Panc1 (cell line): ENCODE results near the gene C20orf202. TPM values are rescaled to one million over a fixed set of nuclear protein-coding genes. Genes with fewer than 3 reads are reported as not detected.

ENCODE experiments used
- ATAC-seq: fragments of 200-7000 bp; cut with Tn5 transposase; 2 replicates; pipeline ENCODE4 v1.9.1; 2020; ENCODE audit warnings: mild to moderate bottlenecking, moderate library complexity
- BruUV-seq: library from RNA; stranded (reverse); fragments of 400-500 nt; replicated peaks from 2 replicates; lab custom pipeline; 2021; lab: Mats Ljungman, UMichigan
- CTCF ChIA-PET: fragments of 300-600 bp; sonication (Branson Sonifier 250); formaldehyde crosslinking; loops from one replicate; lab custom pipeline; 2022; ENCODE audit warnings: antibody characterized with exemption; lab: Charles Lee
- POLR2A ChIA-PET: fragments of 300-600 bp; sonication (Branson Sonifier 250); formaldehyde crosslinking; loops from one replicate; lab custom pipeline; 2022; ENCODE audit warnings: antibody characterized with exemption; lab: Charles Lee
- DNase-seq: peaks from one replicate; pipeline ENCODE4 v3.0.0-alpha.2; 2010; ENCODE audit warnings: low read depth, low spot score
- H3K27ac ChIP-seq: 2 replicates; pipeline ENCODE4 v1.5.1; 2011; ENCODE audit warnings: mild to moderate bottlenecking, low read length, inconsistent platforms
- H3K27me3 ChIP-seq: fragments of 200-500 bp; sonication (Bioruptor generic); 2 replicates; pipeline ENCODE4 v1.6.0; 2014; ENCODE audit warnings: low read length, inconsistent platforms; ENCODE audit not compliant: control insufficient read depth, insufficient read depth
- H3K36me3 ChIP-seq: fragments of 200-500 bp; sonication (Bioruptor generic); 2 replicates; pipeline ENCODE4 v1.5.1; 2014; ENCODE audit warnings: inconsistent platforms, mild to moderate bottlenecking, low read length, moderate library complexity; ENCODE audit not compliant: control insufficient read depth, insufficient read depth
- H3K4me1 ChIP-seq: 2 replicates; pipeline ENCODE4 v1.5.1; 2011; ENCODE audit warnings: inconsistent platforms, mild to moderate bottlenecking, low read length, moderate library complexity; ENCODE audit not compliant: control insufficient read depth, insufficient read depth
- H3K4me3 ChIP-seq, 2 experiments: 2 replicates each; pipeline ENCODE4 v1.5.1; 2011 to 2012; ENCODE audit warnings: low read depth in 2 of 2, low read length in 2 of 2, mild to moderate bottlenecking in 2 of 2, inconsistent platforms in 1 of 2, moderate library complexity in 1 of 2
- H3K9me3 ChIP-seq: fragments of 200-500 bp; sonication (Bioruptor generic); 2 replicates; pipeline ENCODE4 v1.5.1; 2014; ENCODE audit warnings: low read depth, mild to moderate bottlenecking, inconsistent platforms, low read length, moderate library complexity; ENCODE audit not compliant: control insufficient read depth, insufficient read depth
- CTCF ChIP-seq: fragments of 450-650 bp; IDR thresholded peaks from 2 replicates; pipeline ENCODE4 v1.5.1; 2017; ENCODE audit warnings: mild to moderate bottlenecking
- POLR2AphosphoS5 ChIP-seq: IDR thresholded peaks from 2 replicates; pipeline ENCODE4 v1.6.1; 2012; ENCODE audit warnings: mild to moderate bottlenecking, low read depth, low read length, moderate library complexity
- REST ChIP-seq, 2 experiments: IDR thresholded peaks; 2 replicates each; pipeline ENCODE4 v1.6.1; 2011 to 2012; ENCODE audit warnings: low read depth in 2 of 2, control low read depth in 1 of 2, low read length in 1 of 2, mild to moderate bottlenecking in 1 of 2, moderate library complexity in 1 of 2; ENCODE audit not compliant: insufficient read depth in 1 of 2
- SIN3A ChIP-seq: IDR thresholded peaks from 2 replicates; pipeline ENCODE4 v1.6.1; 2012; ENCODE audit warnings: low read depth, mild to moderate bottlenecking, low read length, moderate library complexity, borderline replicate concordance; ENCODE audit not compliant: insufficient read depth
- TCF7L2 ChIP-seq: IDR thresholded peaks from 2 replicates; pipeline ENCODE4 v1.6.1; 2011; ENCODE audit warnings: mild to moderate bottlenecking, low read depth, low read length, inconsistent platforms
- in situ Hi-C: cut with HindIII; loops from 2 replicates; pipeline ENCODE4 v1.10.0; 2016; ENCODE audit warnings: low sequenced_read_pairs, low pct_unique_long_range_greater_than_20kb
- intact Hi-C: fragments of 100-400 bp; cut with micrococcal nuclease; formaldehyde crosslinking; loops from one replicate; pipeline ENCODE4 v1.10.0; 2022; ENCODE audit not compliant: unreplicated experiment
- total RNA-seq: library from RNA; stranded (reverse); gene quantifications from one replicate; pipeline ENCODE4 v1.2.1, GENCODE V29; 2021; ENCODE audit not compliant: unreplicated experiment

Gene C20orf202
- total RNA-seq, 1 experiment from 2014 or later: not detected

GRCh38 chr20:1204576-1204975, 1.3 kb downstream of the C20orf202 start:
- BruUV-seq: no TSS peak
- Histone ChIP-seq H3K27me3 (peaks cover 3% of the 10 kb centered on the region; the same call in 1 of the 2 replicates), H3K27ac (no peak overlapping the region), H3K36me3 (no peaks in the 10 kb centered on the region), H3K4me1 (no peaks in the 10 kb centered on the region), H3K9me3 (no peaks in the 10 kb centered on the region), H3K4me3 (no peak overlapping the region)
- in situ Hi-C loops: no loop called here
- DNase-seq (no peak), ATAC-seq (no peak)
- ChIA-PET POLR2A (no interaction called here), CTCF (no interaction called here)
- TF ChIP-seq TCF7L2 (no peak), POLR2AphosphoS5 (no peak)
- intact Hi-C loops: no loop called here

GRCh38 chr20:1205802-1206201, 2.5 kb downstream of the C20orf202 start:
- intact Hi-C loops (no loop called here), in situ Hi-C loops (no loop called here)
- no peak for ATAC-seq
- H3K4me3 ChIP-seq: no peak overlapping the region
- no peaks in the 10 kb centered on the region for H3K4me1 ChIP-seq
- BruUV-seq: no TSS peak
- no peaks in the 10 kb centered on the region for H3K36me3 ChIP-seq
- H3K27me3 ChIP-seq: peaks cover 9% of the 10 kb centered on the region; the same call in 1 of the 2 replicates
- no peak for TF ChIP-seq POLR2AphosphoS5
- no peak for TF ChIP-seq REST (IDR thresholded peaks at IDR 0.05; ENCODE audit: insufficient read depth in 1 of 2, low read depth in 2 of 2, low read length in 1 of 2)
- no peak for TF ChIP-seq SIN3A
- no peak for TF ChIP-seq CTCF
- no peak for TF ChIP-seq TCF7L2
- H3K27ac ChIP-seq: no peak overlapping the region
- DNase-seq: no peak
- ChIA-PET CTCF (interaction anchor here (0.6 kb wide), 1 partner anchor 195 kb away, joined by 4 read pairs; no protein-coding TSS in a partner anchor), POLR2A (no interaction called here)
- no peaks in the 10 kb centered on the region for H3K9me3 ChIP-seq

- no peak overlapping the region for H3K27ac ChIP-seq
- ChIA-PET POLR2A (no interaction called here), CTCF (interaction anchor here (0.6 kb wide), 1 partner anchor 195 kb away, joined by 4 read pairs; no protein-coding TSS in a partner anchor)
- TF ChIP-seq SIN3A (no peak), REST (IDR thresholded peaks at IDR 0.05; ENCODE audit: insufficient read depth in 1 of 2, low read depth in 2 of 2, low read length in 1 of 2) (no peak)
- no peaks in the 10 kb centered on the region for H3K9me3 ChIP-seq
- H3K4me1 ChIP-seq: no peaks in the 10 kb centered on the region
- H3K27me3 ChIP-seq: peaks cover 9% of the 10 kb centered on the region; the same call in 1 of the 2 replicates
- intact Hi-C loops (no loop called here), in situ Hi-C loops (no loop called here)
- H3K36me3 ChIP-seq: no peaks in the 10 kb centered on the region
- ATAC-seq (no peak), DNase-seq (no peak)
- no peak overlapping the region for H3K4me3 ChIP-seq
- BruUV-seq: no TSS peak
These were observed 3.3 kb downstream of the C20orf202 start for GRCh38 chr20:1206366-1207148.
